IMR-90 (cell line): Measurements from ENCODE around the gene BCL2L11. TPM values are rescaled to one million over a fixed set of nuclear protein-coding genes. Genes with fewer than 3 reads are reported as not detected.

Experiments
- ATAC-seq: fragments of 200-7000 bp; cut with Tn5 transposase; 2 replicates; pipeline ENCODE4 v1.9.1; 2020; ENCODE audit warnings: low read depth, mild to moderate bottlenecking, moderate library complexity
- BruUV-seq: library from RNA; stranded (reverse); fragments of 400-500 nt; replicated peaks from 2 replicates; lab custom pipeline; 2021; lab: Mats Ljungman, UMichigan
- CTCF ChIA-PET: fragments of 300-600 bp; formaldehyde crosslinking; extraction: SDS; loops from one replicate; lab custom pipeline; 2021; ENCODE audit warnings: antibody characterized with exemption; lab: Yijun Ruan, JAX
- POLR2A ChIA-PET: fragments of 300-600 bp; sonication (Branson Sonifier 250); formaldehyde crosslinking; loops from one replicate; lab custom pipeline; 2022; ENCODE audit warnings: antibody characterized with exemption; ENCODE audit not compliant: unreplicated experiment; lab: Charles Lee
- DNase-seq: peaks from one replicate; pipeline ENCODE4 v3.0.0; 2013
- H2AFZ ChIP-seq: replicated peaks from 2 replicates; pipeline ENCODE3; 2013; ENCODE audit warnings: low read length, mild to moderate bottlenecking; ENCODE audit not compliant: poor library complexity
- H2AK5ac ChIP-seq: 2 replicates; pipeline ENCODE4 v1.6.1; 2013; ENCODE audit warnings: low read depth, low read length, inconsistent platforms
- H2AK9ac ChIP-seq: replicated peaks from 2 replicates; pipeline ENCODE3; 2013; ENCODE audit warnings: mild to moderate bottlenecking, low read depth, low read length, moderate library complexity; ENCODE audit not compliant: poor library complexity
- H2BK120ac ChIP-seq: 2 replicates; pipeline ENCODE4 v1.6.1; 2013; ENCODE audit warnings: low read depth, low read length, inconsistent platforms
- H2BK15ac ChIP-seq: 3 replicates; pipeline ENCODE4 v1.6.1; 2013; ENCODE audit warnings: low read depth, low read length, inconsistent platforms
- H2BK20ac ChIP-seq: 2 replicates; pipeline ENCODE4 v1.6.1; 2013; ENCODE audit warnings: low read depth, mild to moderate bottlenecking, inconsistent platforms, low read length, moderate library complexity
- H2BK5ac ChIP-seq: 2 replicates; pipeline ENCODE4 v1.6.1; 2013; ENCODE audit warnings: mild to moderate bottlenecking, low read depth, low read length, inconsistent platforms; ENCODE audit not compliant: poor library complexity, severe bottlenecking
- H3K14ac ChIP-seq: replicated peaks from 2 replicates; pipeline ENCODE4 v1.6.1; 2013; ENCODE audit warnings: low read depth, low read length, inconsistent platforms
- H3K18ac ChIP-seq: 2 replicates; pipeline ENCODE4 v1.6.1; 2013; ENCODE audit warnings: low read depth, low read length, control low read depth
- H3K23ac ChIP-seq: 2 replicates; pipeline ENCODE4 v1.6.1; 2013; ENCODE audit warnings: low read depth, low read length, inconsistent platforms
- H3K27ac ChIP-seq: 2 replicates; pipeline ENCODE4 v1.5.1; 2013; ENCODE audit warnings: mild to moderate bottlenecking, control low read depth, low read length; ENCODE audit not compliant: insufficient read depth
- H3K27me3 ChIP-seq: 2 replicates; pipeline ENCODE4 v1.6.1; 2013; ENCODE audit warnings: low read length; ENCODE audit not compliant: control insufficient read depth, insufficient read depth
- H3K36me3 ChIP-seq: 2 replicates; pipeline ENCODE4 v1.6.1; 2013; ENCODE audit warnings: low read length, mixed read lengths; ENCODE audit not compliant: control insufficient read depth, insufficient read depth
- H3K4ac ChIP-seq: 2 replicates; pipeline ENCODE4 v1.6.1; 2013; ENCODE audit warnings: low read depth, low read length, inconsistent platforms
- H3K4me1 ChIP-seq: 2 replicates; pipeline ENCODE4 v1.6.1; 2013; ENCODE audit warnings: low read length, mixed read lengths; ENCODE audit not compliant: control insufficient read depth, insufficient read depth
- H3K4me2 ChIP-seq: 2 replicates; pipeline ENCODE4 v1.6.1; 2013; ENCODE audit warnings: low read depth, mild to moderate bottlenecking, control low read depth, low read length, moderate library complexity
- H3K4me3 ChIP-seq: 2 replicates; pipeline ENCODE4 v1.5.1; 2013; ENCODE audit warnings: low read depth, mild to moderate bottlenecking, control low read depth, low read length, moderate library complexity; ENCODE audit not compliant: insufficient read depth
- H3K56ac ChIP-seq: 2 replicates; pipeline ENCODE4 v1.6.1; 2013; ENCODE audit warnings: low read length, inconsistent platforms; ENCODE audit not compliant: insufficient read depth; ENCODE audit errors: extremely low read depth
- H3K79me1 ChIP-seq, 2 experiments: 2 replicates each; pipeline ENCODE4 v1.6.1; 2013; ENCODE audit warnings: low read length in 2 of 2, inconsistent platforms in 1 of 2, low read depth in 1 of 2
- H3K9ac ChIP-seq: 2 replicates; pipeline ENCODE4 v1.6.1; 2013; ENCODE audit warnings: low read depth, low read length, control low read depth
- H3K9me1 ChIP-seq: 2 replicates; pipeline ENCODE4 v1.6.1; 2013; ENCODE audit warnings: low read length, inconsistent platforms; ENCODE audit not compliant: insufficient read depth
- H3K9me3 ChIP-seq: 2 replicates; pipeline ENCODE4 v1.6.1; 2013; ENCODE audit warnings: low read length; ENCODE audit not compliant: control insufficient read depth, insufficient read depth
- H4K20me1 ChIP-seq: 2 replicates; pipeline ENCODE4 v1.6.1; 2013; ENCODE audit warnings: low read length, inconsistent platforms; ENCODE audit not compliant: insufficient read depth
- H4K5ac ChIP-seq: 2 replicates; pipeline ENCODE4 v1.6.1; 2013; ENCODE audit warnings: mild to moderate bottlenecking, low read depth, low read length, control low read depth
- H4K8ac ChIP-seq, 2 experiments: 2 replicates each; pipeline ENCODE4 v1.6.1; 2013; ENCODE audit warnings: low read depth in 2 of 2, low read length in 2 of 2, control low read depth in 1 of 2, inconsistent platforms in 1 of 2
- H4K91ac ChIP-seq: 2 replicates; pipeline ENCODE4 v1.6.1; 2013; ENCODE audit warnings: low read depth, low read length, inconsistent platforms; ENCODE audit not compliant: insufficient read depth
- BHLHE40 ChIP-seq: fragments of 150-350 bp; IDR thresholded peaks from 2 replicates; pipeline ENCODE4 v1.6.1; 2016; ENCODE audit warnings: mild to moderate bottlenecking, low read depth, low read length
- CEBPB ChIP-seq: IDR thresholded peaks from 2 replicates; pipeline ENCODE4 v1.6.1; 2012; ENCODE audit warnings: low read depth, low read length, improper control_type of control experiment
- CTCF ChIP-seq: conservative IDR thresholded peaks from 2 replicates; pipeline ENCODE4 v1.5.1; 2012; ENCODE audit warnings: mild to moderate bottlenecking, low read depth, low read length, improper control_type of control experiment
- ELK1 ChIP-seq: fragments of 150-350 bp; IDR thresholded peaks from 2 replicates; pipeline ENCODE4 v1.6.1; 2016; ENCODE audit warnings: low read depth, mild to moderate bottlenecking, low read length, moderate library complexity, borderline replicate concordance
- MAZ ChIP-seq: IDR thresholded peaks from 2 replicates; pipeline ENCODE4 v1.6.1; 2012; ENCODE audit warnings: low read depth, mild to moderate bottlenecking, low read length, improper control_type of control experiment, moderate library complexity, borderline replicate concordance
- POLR2A ChIP-seq: IDR thresholded peaks from 2 replicates; pipeline ENCODE4 v1.6.1; 2012; ENCODE audit warnings: mild to moderate bottlenecking, low read depth, low read length
- RAD21 ChIP-seq: IDR thresholded peaks from 2 replicates; pipeline ENCODE4 v1.6.1; 2012; ENCODE audit warnings: low read length, improper control_type of control experiment
- RCOR1 ChIP-seq: IDR thresholded peaks from 2 replicates; pipeline ENCODE4 v1.6.1; 2012; ENCODE audit warnings: mild to moderate bottlenecking, low read length, improper control_type of control experiment; ENCODE audit not compliant: insufficient replicate concordance
- SMC3 ChIP-seq: fragments of 150-350 bp; IDR thresholded peaks from 2 replicates; pipeline ENCODE4 v1.6.1; 2016; ENCODE audit warnings: low read depth, mild to moderate bottlenecking, antibody characterized with exemption, low read length, moderate library complexity
- WGBS, 2 experiments: methylation state at CpG; one replicate each; pipeline versions ENCODE4 v1.1.5 to v1.1.7; 2013; ENCODE audit warnings: missing lambda C conversion rate in 2 of 2; ENCODE audit not compliant: insufficient read length in 1 of 2; ENCODE audit errors: extremely low coverage in 2 of 2; 5-methylcytosine and 5-hydroxymethylcytosine counted together
- dilution Hi-C: fragments of 300-500 bp; cut with HindIII; formaldehyde crosslinking; loops from one replicate; pipeline ENCODE4 v1.14.3; 2018; ENCODE audit warnings: low sequenced_read_pairs; ENCODE audit not compliant: unreplicated experiment
- in situ Hi-C: fragments of 300-500 bp; cut with MboI; formaldehyde crosslinking; loops from 3 replicates; pipeline ENCODE4 v1.14.3; 2019; ENCODE audit warnings: low sequenced_read_pairs, inconsistent platforms, mixed read lengths
- intact Hi-C: fragments of 100-400 bp; cut with micrococcal nuclease; formaldehyde crosslinking; loops from 2 replicates; pipeline ENCODE4 v1.10.0; 2022
- polyA plus RNA-seq, 3 experiments: library from polyadenylated mRNA; depleted of rRNA; stranded (reverse); fragments of >200 nt; gene quantifications; 2 replicates each; pipeline ENCODE4 v1.2.3, GENCODE V29; 2012; ENCODE audit warnings: low replicate concordance in 1 of 3
- total RNA-seq: library from RNA; depleted of rRNA; stranded (reverse); fragments of >200 nt; gene quantifications from 2 replicates; pipeline ENCODE4 v1.2.3, GENCODE V29; 2012

BCL2L11 gene
- total and polyA plus RNA-seq, 2 of the 4 experiments (the other 2 are of a cell fraction) = 1.1 to 1.7 TPM

DNA sequence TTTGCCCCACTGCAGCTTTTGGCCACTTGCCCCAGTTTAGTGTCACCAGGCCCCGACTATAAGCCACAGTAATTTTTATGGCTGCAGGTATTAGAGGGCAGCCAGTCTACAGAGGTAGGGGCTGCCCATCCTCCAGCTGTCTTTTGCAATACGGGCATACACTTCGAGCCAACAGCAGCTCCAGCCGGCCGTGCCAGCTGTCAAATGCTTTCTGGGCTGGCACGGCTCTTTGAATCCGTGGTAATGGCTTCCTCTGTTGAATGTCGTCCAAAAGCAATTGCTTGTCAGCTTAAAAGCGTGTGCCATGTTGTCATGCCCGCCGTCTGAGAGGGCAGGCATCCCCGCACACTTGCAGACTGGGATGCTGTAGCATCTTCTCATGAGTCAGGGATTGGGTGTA lies 41.3 kb downstream of the BCL2L11 start:
- H2BK15ac ChIP-seq = no peak overlapping the region
- H2AK5ac ChIP-seq = no peak overlapping the region; the same call in 1 of the 2 replicates
- no peak for TF ChIP-seq POLR2A
- no peak for TF ChIP-seq CEBPB
- no peak for TF ChIP-seq SMC3
- no peak for TF ChIP-seq RCOR1
- no peak for TF ChIP-seq ELK1
- TF ChIP-seq MAZ = no peak
- TF ChIP-seq RAD21 = no peak
- no peak for TF ChIP-seq CTCF
- no peak for TF ChIP-seq BHLHE40
- dilution Hi-C loops = no loop called here
- no peaks in the 10 kb centered on the region for H3K79me1 ChIP-seq
- no peak overlapping the region for H3K18ac ChIP-seq
- in situ Hi-C loops = no loop called here
- ChIA-PET CTCF (no interaction called here), POLR2A (no interaction called here)
- H3K9me3 ChIP-seq = no peaks in the 10 kb centered on the region
- H3K56ac ChIP-seq = no peak overlapping the region
- DNase-seq (no peak), ATAC-seq (no peak)
- H3K23ac ChIP-seq = no peak overlapping the region
- peaks cover 13% of the 10 kb centered on the region; the same call in 1 of the 2 replicates for H3K9me1 ChIP-seq
- H3K4ac ChIP-seq = no peak overlapping the region
- peaks cover 23% of the 10 kb centered on the region for H4K20me1 ChIP-seq
- H4K8ac ChIP-seq = no peak overlapping the region
- BruUV-seq = no TSS peak
- H3K14ac ChIP-seq = no peak overlapping the region
- no peak overlapping the region for H3K9ac ChIP-seq
- H3K4me2 ChIP-seq = no peak overlapping the region
- H2BK20ac ChIP-seq = no peak overlapping the region
- H2BK5ac ChIP-seq = no peak overlapping the region
- peaks cover 26% of the 10 kb centered on the region; the same call in 1 of the 2 replicates for H3K36me3 ChIP-seq
- no peak overlapping the region for H2AFZ ChIP-seq
- peaks cover 7% of the 10 kb centered on the region for H3K27me3 ChIP-seq
- H3K4me3 ChIP-seq = no peak overlapping the region
- no peak overlapping the region for H2AK9ac ChIP-seq
- H2BK120ac ChIP-seq = no peak overlapping the region
- intact Hi-C loops = no loop called here
- peaks cover 12% of the 10 kb centered on the region for H3K4me1 ChIP-seq
- H4K91ac ChIP-seq = no peak overlapping the region
- H3K27ac ChIP-seq = no peak overlapping the region
- no peak overlapping the region for H4K5ac ChIP-seq
- 77% methylated on average over 6 of the region's 12 CpGs; no CpG with 5 or more reads in 1 of the 2 experiments for WGBS, 2 experiments
